ENCODE results near the gene NFIB. TPM values are rescaled to one million over a fixed set of nuclear protein-coding genes. Genes with fewer than 3 reads are reported as not detected.

NFIB gene
- total and polyA plus RNA-seq, 8 donors: 6.7 to 624 (median 71.4) TPM

DNA sequence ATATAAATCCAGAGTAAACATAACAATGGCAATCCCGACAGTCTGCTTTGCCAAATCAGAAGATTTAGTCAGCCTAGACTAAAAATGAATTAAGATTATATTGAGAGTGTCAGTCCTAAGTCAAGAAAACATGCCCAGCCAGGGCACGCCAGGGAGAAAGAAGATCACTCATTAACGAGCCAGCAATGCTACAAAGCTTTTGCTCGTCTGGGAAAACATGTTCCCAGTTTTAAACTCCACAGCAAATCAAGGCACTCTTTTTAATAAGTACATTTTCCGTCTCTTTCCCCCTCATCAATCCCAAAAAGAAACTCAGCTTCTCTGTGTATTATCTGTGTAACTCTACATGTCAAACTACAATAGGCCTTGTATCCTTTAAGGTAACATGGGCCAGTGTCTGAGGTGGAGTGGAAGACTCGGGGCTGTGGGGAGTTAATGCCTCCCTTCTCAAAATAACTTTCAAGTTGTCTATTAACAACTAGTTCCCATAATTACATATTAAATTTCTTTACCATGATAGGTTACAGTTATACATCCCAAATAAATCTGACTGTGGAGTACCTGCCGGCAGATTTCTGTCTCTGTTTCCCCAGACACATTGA lies 40.9 kb downstream of the NFIB start:
- H3K27ac ChIP-seq: peak overlapping the region in 4 of 5 donors; percentile 30 to 67 (median 55)
- peaks cover 40 to 90% (median 72%) of the 10 kb centered on the region in 4 donors for H3K4me1 ChIP-seq
- no peaks in the 10 kb centered on the region for H3K36me3 ChIP-seq
- 19 to 29% (median 29%) methylated on average over 7 of the region's 7 CpGs for WGBS, 5 donors
- intact Hi-C loops (cut with DNase I; ENCODE audit: low total_unique reads): no loop called here
- DNase-seq: no peak
- no peaks in the 10 kb centered on the region for H3K27me3 ChIP-seq
- TF ChIP-seq POLR2A (IDR thresholded peaks at IDR 0.05): no peak
- no peak for TF ChIP-seq POLR2AphosphoS5 (IDR thresholded peaks at IDR 0.05)
- TF ChIP-seq, protein P1, sequence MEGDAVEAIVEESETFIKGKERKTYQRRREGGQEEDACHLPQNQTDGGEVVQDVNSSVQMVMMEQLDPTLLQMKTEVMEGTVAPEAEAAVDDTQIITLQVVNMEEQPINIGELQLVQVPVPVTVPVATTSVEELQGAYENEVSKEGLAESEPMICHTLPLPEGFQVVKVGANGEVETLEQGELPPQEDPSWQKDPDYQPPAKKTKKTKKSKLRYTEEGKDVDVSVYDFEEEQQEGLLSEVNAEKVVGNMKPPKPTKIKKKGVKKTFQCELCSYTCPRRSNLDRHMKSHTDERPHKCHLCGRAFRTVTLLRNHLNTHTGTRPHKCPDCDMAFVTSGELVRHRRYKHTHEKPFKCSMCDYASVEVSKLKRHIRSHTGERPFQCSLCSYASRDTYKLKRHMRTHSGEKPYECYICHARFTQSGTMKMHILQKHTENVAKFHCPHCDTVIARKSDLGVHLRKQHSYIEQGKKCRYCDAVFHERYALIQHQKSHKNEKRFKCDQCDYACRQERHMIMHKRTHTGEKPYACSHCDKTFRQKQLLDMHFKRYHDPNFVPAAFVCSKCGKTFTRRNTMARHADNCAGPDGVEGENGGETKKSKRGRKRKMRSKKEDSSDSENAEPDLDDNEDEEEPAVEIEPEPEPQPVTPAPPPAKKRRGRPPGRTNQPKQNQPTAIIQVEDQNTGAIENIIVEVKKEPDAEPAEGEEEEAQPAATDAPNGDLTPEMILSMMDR (IDR thresholded peaks at IDR 0.05): no peak
- no peak for TF ChIP-seq EP300 (IDR thresholded peaks at IDR 0.05)
- H3K9me3 ChIP-seq: no peaks in the 10 kb centered on the region
- no peak overlapping the region for H3K4me3 ChIP-seq

DNA sequence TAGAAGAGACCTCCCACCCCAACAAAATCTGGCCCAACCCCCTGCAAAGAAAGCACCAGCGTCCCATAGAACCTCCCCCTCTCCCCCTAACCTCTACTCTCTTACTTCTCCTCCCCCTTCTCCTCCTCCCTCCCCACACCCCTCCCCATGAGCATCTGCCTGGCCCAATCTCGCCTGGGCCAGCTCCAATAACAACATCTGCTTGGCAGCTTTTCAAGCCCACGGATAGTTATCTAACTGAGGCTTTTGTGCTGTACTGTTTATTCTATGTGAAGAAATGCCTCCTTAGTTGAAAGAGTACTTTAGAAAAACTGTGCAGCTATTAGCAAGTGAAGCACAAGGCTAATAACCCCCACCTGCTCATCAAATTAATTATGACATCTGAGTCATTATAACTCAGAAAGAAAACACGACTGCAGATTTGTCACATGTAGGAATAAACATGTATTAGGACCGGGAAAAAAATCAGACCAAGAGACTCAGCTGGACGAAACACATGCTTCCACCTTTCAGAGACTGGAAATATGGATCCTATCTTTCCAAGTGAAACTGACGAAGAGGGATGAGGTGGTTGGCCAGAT lies 42.8 kb downstream of the NFIB start:
- Histone ChIP-seq H3K9me3 (no peaks in the 10 kb centered on the region), H3K27ac (peak overlapping the region; percentile 23 to 70 (median 23)), H3K4me1 (peaks cover 29 to 72% (median 57%) of the 10 kb centered on the region in 4 donors), H3K36me3 (no peaks in the 10 kb centered on the region), H3K27me3 (no peaks in the 10 kb centered on the region), H3K4me3 (no peak overlapping the region)
- intact Hi-C loops (cut with DNase I; ENCODE audit: low total_unique reads): no loop called here
- DNase-seq: peak; percentile 56 to 92
- TF ChIP-seq, protein P1 (IDR thresholded peaks at IDR 0.05): no peak
- no peak for TF ChIP-seq POLR2A (IDR thresholded peaks at IDR 0.05)
- no peak for TF ChIP-seq POLR2AphosphoS5 (IDR thresholded peaks at IDR 0.05)
- TF ChIP-seq EP300 (IDR thresholded peaks at IDR 0.05): no peak
- 20 to 31% (median 22%) methylated on average over 7 of the region's 7 CpGs for WGBS, 5 donors

DNA sequence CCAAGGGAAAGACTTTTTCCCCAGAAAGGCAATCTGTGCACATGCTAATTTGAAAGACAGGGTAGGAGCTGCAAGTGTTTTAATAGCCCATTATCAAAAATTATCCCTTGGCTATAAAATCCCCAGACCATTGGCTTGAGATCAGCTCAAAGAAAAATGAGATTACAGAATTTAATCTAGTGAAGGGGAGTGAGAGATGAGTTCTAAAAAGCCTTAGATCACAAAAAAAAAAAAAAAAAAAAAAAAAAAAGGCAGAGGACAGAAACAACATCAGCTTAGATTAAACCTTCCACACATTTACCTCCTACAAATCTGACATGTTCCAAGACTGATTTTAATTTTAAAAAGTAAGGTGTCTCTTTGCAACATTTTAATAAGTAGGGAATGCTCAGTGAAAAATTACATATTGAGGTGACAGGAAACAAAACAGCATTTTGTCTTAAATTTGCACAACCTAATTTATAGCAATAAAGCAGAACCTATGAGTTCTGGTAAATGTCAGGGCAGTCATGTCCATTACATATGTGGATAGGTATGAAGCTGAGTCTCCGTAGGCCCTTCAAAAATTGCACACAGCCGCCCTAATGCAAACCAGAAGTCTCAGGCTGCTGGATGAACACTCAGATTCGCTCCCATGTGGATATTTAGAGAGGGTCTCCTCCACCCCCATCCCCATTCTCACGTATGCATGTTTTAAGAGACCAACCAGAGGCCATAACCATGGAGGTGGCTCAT lies 43.4 kb downstream of the NFIB start:
- peak in 1 of 2 donors; percentile 86 for DNase-seq
- WGBS, 5 donors: 57 to 70% (median 64%) methylated on average over 4 of the region's 4 CpGs
- TF ChIP-seq EP300 (IDR thresholded peaks at IDR 0.05) (no peak), POLR2AphosphoS5 (IDR thresholded peaks at IDR 0.05) (peak in 1 of 3 donors; percentile 24), POLR2A (IDR thresholded peaks at IDR 0.05) (no peak)
- TF ChIP-seq, protein P1 (IDR thresholded peaks at IDR 0.05): no peak
- H3K4me1 ChIP-seq: peaks cover 29 to 65% (median 51%) of the 10 kb centered on the region in 4 donors
- H3K27me3 ChIP-seq: no peaks in the 10 kb centered on the region
- H3K36me3 ChIP-seq: no peaks in the 10 kb centered on the region
- H3K4me3 ChIP-seq: no peak overlapping the region
- no peaks in the 10 kb centered on the region for H3K9me3 ChIP-seq
- intact Hi-C loops (cut with DNase I; ENCODE audit: low total_unique reads): no loop called here
- H3K27ac ChIP-seq: peak overlapping the region; percentile 23 to 70 (median 23)

DNA sequence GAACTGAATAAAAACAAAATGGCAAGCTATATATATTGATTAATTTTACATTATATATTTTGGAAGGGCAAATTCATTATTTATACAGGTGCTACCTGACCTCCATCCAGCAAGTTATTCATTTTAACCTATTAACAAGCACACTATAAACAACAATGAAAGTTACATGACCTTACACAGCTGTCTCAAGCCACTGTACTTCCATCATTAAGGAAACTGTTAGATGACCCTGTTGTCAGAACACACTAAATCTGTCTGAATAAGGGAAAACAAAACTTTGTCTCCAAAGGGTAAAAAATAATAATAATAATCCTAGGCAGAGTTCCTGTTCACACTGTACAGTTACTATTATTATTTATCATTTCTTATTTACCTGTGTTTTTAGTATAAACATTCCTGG lies 44.0 kb downstream of the NFIB start:
- Histone ChIP-seq H3K36me3 (no peaks in the 10 kb centered on the region), H3K4me1 (peaks cover 27 to 64% (median 45%) of the 10 kb centered on the region in 4 donors), H3K27me3 (no peaks in the 10 kb centered on the region), H3K9me3 (no peaks in the 10 kb centered on the region), H3K4me3 (no peak overlapping the region), H3K27ac (peak overlapping the region in 1 of 5 donors; percentile 23)
- intact Hi-C loops (cut with DNase I; ENCODE audit: low total_unique reads): no loop called here
- DNase-seq: no peak
- no peak for TF ChIP-seq POLR2A (IDR thresholded peaks at IDR 0.05)

Measured in stomach (tissue), 9 donors.